Keratinocyte (primary cell): ENCODE measurements around the gene RAB3IP. TPM values are rescaled to one million over a fixed set of nuclear protein-coding genes. Genes with fewer than 3 reads are reported as not detected.

ENCODE experiments used
- DNase-seq: peaks from one replicate; pipeline ENCODE4 v3.0.0-alpha.2; 2011; ENCODE audit warnings: low read depth, missing footprints, low spot score
- FAIRE-seq: peaks from 2 replicates; lab custom pipeline; 2011; peaks lifted over from hg19 to GRCh38; lab: Jason Lieb, UNC
- H2AFZ ChIP-seq: 2 replicates; pipeline ENCODE4 v1.6.0; 2012; ENCODE audit warnings: low read length, control low read depth, inconsistent platforms; ENCODE audit not compliant: control insufficient read depth
- H3K27ac ChIP-seq: 2 replicates; pipeline ENCODE4 v1.5.1; 2011; ENCODE audit warnings: low read length; ENCODE audit not compliant: control insufficient read depth, insufficient read depth
- H3K27me3 ChIP-seq: 3 replicates; pipeline ENCODE4 v1.6.0; 2011; ENCODE audit warnings: low read length; ENCODE audit not compliant: control insufficient read depth, insufficient read depth; ENCODE audit errors: extremely low read depth
- H3K36me3 ChIP-seq, 2 experiments: 2 replicates in 1 of 2; 3 replicates in 1 of 2; pipeline ENCODE4 v1.5.1; 2011; ENCODE audit warnings: low read length in 2 of 2, mild to moderate bottlenecking in 1 of 2; ENCODE audit not compliant: control insufficient read depth in 2 of 2, insufficient read depth in 2 of 2; ENCODE audit errors: extremely low read depth in 1 of 2
- H3K4me1 ChIP-seq: 3 replicates; pipeline ENCODE4 v1.5.1; 2011; ENCODE audit warnings: low read length; ENCODE audit not compliant: control insufficient read depth, insufficient read depth; ENCODE audit errors: extremely low read depth
- H3K4me2 ChIP-seq: 3 replicates; pipeline ENCODE4 v1.6.0; 2011; ENCODE audit warnings: low read depth, low read length; ENCODE audit not compliant: control insufficient read depth, insufficient read depth; ENCODE audit errors: extremely low read depth
- H3K4me3 ChIP-seq, 3 experiments: fragments of 200-600 bp in 1 of 3; sonication (generic) in 1 of 3; 2 replicates in 2 of 3; 3 replicates in 1 of 3; pipeline ENCODE4 v1.5.1; 2011 to 2016; ENCODE audit warnings: low read length in 3 of 3, mild to moderate bottlenecking in 3 of 3, control low read depth in 2 of 3, inconsistent platforms in 1 of 3, low read depth in 1 of 3, mixed read lengths in 1 of 3, mixed run types in 1 of 3, moderate library complexity in 1 of 3; ENCODE audit not compliant: control insufficient read depth in 2 of 3, insufficient read depth in 2 of 3; ENCODE audit errors: extremely low read depth in 1 of 3
- H3K79me2 ChIP-seq: 2 replicates; pipeline ENCODE4 v1.6.0; 2012; ENCODE audit warnings: low read length; ENCODE audit not compliant: control insufficient read depth, insufficient read depth
- H3K9ac ChIP-seq: 3 replicates; pipeline ENCODE4 v1.6.0; 2011; ENCODE audit warnings: low read length; ENCODE audit not compliant: control insufficient read depth, insufficient read depth; ENCODE audit errors: extremely low read depth
- H3K9me1 ChIP-seq: 3 replicates; pipeline ENCODE4 v1.6.0; 2011; ENCODE audit warnings: low read length; ENCODE audit not compliant: control insufficient read depth, insufficient read depth; ENCODE audit errors: extremely low read depth
- H3K9me3 ChIP-seq: 2 replicates; pipeline ENCODE4 v1.5.1; 2012; ENCODE audit warnings: low read depth, low read length; ENCODE audit not compliant: control insufficient read depth
- H4K20me1 ChIP-seq: 3 replicates; pipeline ENCODE4 v1.6.0; 2011; ENCODE audit warnings: low read length; ENCODE audit not compliant: control insufficient read depth, insufficient read depth; ENCODE audit errors: extremely low read depth
- EZH2 ChIP-seq: IDR thresholded peaks from one replicate; pipeline ENCODE4 v1.6.1; 2012; ENCODE audit warnings: inconsistent platforms, mild to moderate bottlenecking, low read length, moderate library complexity
- dilution Hi-C: fragments of 300-500 bp; cut with MboI; formaldehyde crosslinking; loops from one replicate; pipeline ENCODE4 v1.7.0; 2020; ENCODE audit warnings: low sequenced_read_pairs; ENCODE audit not compliant: extremely low pct_ligation_motif_present
- polyA plus RNA-seq, 5 experiments: library from polyadenylated mRNA; depleted of rRNA in 3 of 5; stranded (reverse) in 3 of 5; stranded (forward) in 1 of 5; unstranded in 1 of 5; fragments of >200 nt; gene quantifications; 1 replicate in 1 of 5; 2 replicates in 3 of 5; 3 replicates in 1 of 5; pipeline versions ENCODE4 v1.2.1 to v1.2.3, GENCODE V29; 2011 to 2012; ENCODE audit warnings: missing spikeins in 2 of 5, low read depth in 1 of 5, low replicate concordance in 1 of 5
- TF ChIP-seq, protein P1 (sequence below), 3 experiments: IDR thresholded peaks in 1 of 3; conservative IDR thresholded peaks in 1 of 3; optimal IDR thresholded peaks in 1 of 3; 2 replicates in 2 of 3; 3 replicates in 1 of 3; pipeline versions ENCODE3 to v1.5.1; 2011; ENCODE audit warnings: low read length in 3 of 3, mild to moderate bottlenecking in 3 of 3, moderate library complexity in 2 of 3, control low read depth in 1 of 3, inconsistent platforms in 1 of 3; ENCODE audit not compliant: insufficient read depth in 2 of 3; ENCODE audit errors: extremely low read depth in 1 of 3

Gene RAB3IP
- polyA plus RNA-seq, 1 donor (not counting 4 experiments of a cell fraction or from before 2014, with no cell fraction given) = 30.6 TPM

DNA sequence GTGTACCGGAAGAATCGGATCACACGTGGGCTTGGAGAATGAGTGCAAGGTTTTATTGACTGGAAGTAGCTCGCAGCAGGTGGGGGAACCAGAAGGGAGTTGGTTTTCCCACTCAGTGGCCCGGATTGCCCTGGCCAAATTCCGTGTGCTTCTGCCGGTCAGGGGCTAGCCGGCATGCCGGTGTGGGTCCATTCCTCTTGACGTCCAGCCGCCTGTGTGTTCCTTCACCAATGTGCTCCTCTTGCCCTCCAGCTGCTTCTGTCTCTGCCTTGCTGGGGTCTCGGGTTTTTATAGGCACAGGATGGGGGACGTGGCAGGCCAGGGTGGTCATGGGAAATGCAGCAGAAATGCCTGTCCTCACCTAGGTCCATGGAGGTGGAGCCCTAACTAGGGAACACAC is 97.4 kb downstream of the RAB3IP start:
- H3K9me1 ChIP-seq = no peaks in the 10 kb centered on the region
- no peaks in the 10 kb centered on the region for H4K20me1 ChIP-seq
- H3K27ac ChIP-seq = no peak overlapping the region
- H3K36me3 ChIP-seq = no peaks in the 10 kb centered on the region
- TF ChIP-seq, protein P1, sequence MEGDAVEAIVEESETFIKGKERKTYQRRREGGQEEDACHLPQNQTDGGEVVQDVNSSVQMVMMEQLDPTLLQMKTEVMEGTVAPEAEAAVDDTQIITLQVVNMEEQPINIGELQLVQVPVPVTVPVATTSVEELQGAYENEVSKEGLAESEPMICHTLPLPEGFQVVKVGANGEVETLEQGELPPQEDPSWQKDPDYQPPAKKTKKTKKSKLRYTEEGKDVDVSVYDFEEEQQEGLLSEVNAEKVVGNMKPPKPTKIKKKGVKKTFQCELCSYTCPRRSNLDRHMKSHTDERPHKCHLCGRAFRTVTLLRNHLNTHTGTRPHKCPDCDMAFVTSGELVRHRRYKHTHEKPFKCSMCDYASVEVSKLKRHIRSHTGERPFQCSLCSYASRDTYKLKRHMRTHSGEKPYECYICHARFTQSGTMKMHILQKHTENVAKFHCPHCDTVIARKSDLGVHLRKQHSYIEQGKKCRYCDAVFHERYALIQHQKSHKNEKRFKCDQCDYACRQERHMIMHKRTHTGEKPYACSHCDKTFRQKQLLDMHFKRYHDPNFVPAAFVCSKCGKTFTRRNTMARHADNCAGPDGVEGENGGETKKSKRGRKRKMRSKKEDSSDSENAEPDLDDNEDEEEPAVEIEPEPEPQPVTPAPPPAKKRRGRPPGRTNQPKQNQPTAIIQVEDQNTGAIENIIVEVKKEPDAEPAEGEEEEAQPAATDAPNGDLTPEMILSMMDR (optimal IDR thresholded peaks at IDR 0.05 in 1 of 3, IDR thresholded peaks at IDR 0.05 in 1 of 3, conservative IDR thresholded peaks at IDR 0.05 in 1 of 3; ENCODE audit: extremely low read depth in 1 of 3, insufficient read depth in 2 of 3, low read length in 3 of 3) = no peak
- no peak for TF ChIP-seq EZH2
- H3K9ac ChIP-seq = no peak overlapping the region
- H3K4me2 ChIP-seq = no peak overlapping the region
- dilution Hi-C loops = no loop called here
- H3K4me3 ChIP-seq = no peak overlapping the region
- no peak overlapping the region for H2AFZ ChIP-seq
- no peaks in the 10 kb centered on the region for H3K4me1 ChIP-seq
- H3K27me3 ChIP-seq = no peaks in the 10 kb centered on the region
- FAIRE-seq (no peak), DNase-seq (no peak)
- no peaks in the 10 kb centered on the region for H3K79me2 ChIP-seq
- H3K9me3 ChIP-seq = no peaks in the 10 kb centered on the region

DNA sequence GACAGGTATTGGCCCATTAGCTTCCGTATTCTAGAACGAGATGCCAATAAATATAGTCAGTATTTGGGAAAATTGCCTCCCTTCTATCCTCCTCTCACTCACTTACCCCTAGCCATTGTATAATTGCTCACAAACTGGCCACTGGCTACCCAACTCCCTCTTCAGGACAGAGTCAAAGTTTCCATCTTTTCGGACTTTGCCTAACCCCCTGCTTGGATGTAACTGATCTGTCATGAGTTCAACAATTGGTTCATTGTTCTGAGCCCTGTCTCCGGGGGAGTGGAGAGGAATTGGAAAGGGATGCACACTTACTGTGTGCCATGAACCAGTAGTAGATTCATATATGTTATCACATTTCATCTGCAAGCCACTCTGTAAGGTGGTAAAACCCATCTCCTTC is 98.5 kb downstream of the RAB3IP start:
- Histone ChIP-seq H3K4me3 (no peak overlapping the region), H3K27ac (no peak overlapping the region), H3K27me3 (no peaks in the 10 kb centered on the region), H3K36me3 (no peaks in the 10 kb centered on the region), H3K4me1 (no peaks in the 10 kb centered on the region), H2AFZ (no peak overlapping the region), H3K79me2 (no peaks in the 10 kb centered on the region), H4K20me1 (no peaks in the 10 kb centered on the region), H3K9me3 (no peaks in the 10 kb centered on the region), H3K9ac (no peak overlapping the region), H3K4me2 (no peak overlapping the region), H3K9me1 (no peaks in the 10 kb centered on the region)
- dilution Hi-C loops = no loop called here
- no peak for DNase-seq
- TF ChIP-seq, protein P1 (optimal IDR thresholded peaks at IDR 0.05 in 1 of 3, IDR thresholded peaks at IDR 0.05 in 1 of 3, conservative IDR thresholded peaks at IDR 0.05 in 1 of 3; ENCODE audit: extremely low read depth in 1 of 3, insufficient read depth in 2 of 3, low read length in 3 of 3) = no peak
- no peak for TF ChIP-seq EZH2
- no peak for FAIRE-seq
